GM23338 (cell line): ENCODE data around the gene RIMS1. TPM values are rescaled to one million over a fixed set of nuclear protein-coding genes. Genes with fewer than 3 reads are reported as not detected.

ENCODE experiments used
- ATAC-seq: fragments of 200-7000 bp; cut with Tn5 transposase; 3 replicates; pipeline ENCODE4 v1.9.1; 2020
- DNase-seq: peaks from one replicate; pipeline ENCODE4 v3.0.0-alpha.2; 2015; ENCODE audit warnings: low spot score
- H2AFZ ChIP-seq: fragments of 200-600 bp; sonication (generic); 2 replicates; pipeline ENCODE4 v1.8.0; 2016; ENCODE audit warnings: antibody characterized with exemption, mild to moderate bottlenecking, moderate library complexity
- H3F3A ChIP-seq: fragments of 200-600 bp; sonication (generic); replicated peaks from 2 replicates; pipeline ENCODE4 v1.8.0; 2017; ENCODE audit warnings: antibody characterized with exemption, mixed run types, low read depth
- H3K27ac ChIP-seq: fragments of 200-600 bp; sonication (generic); 2 replicates; pipeline ENCODE4 v1.6.1; 2016; ENCODE audit warnings: low read depth
- H3K27me3 ChIP-seq: fragments of 200-600 bp; sonication (generic); 2 replicates; pipeline ENCODE4 v1.8.0; 2016; ENCODE audit warnings: mild to moderate bottlenecking, mixed run types, moderate library complexity; ENCODE audit not compliant: insufficient read depth
- H3K36me3 ChIP-seq: fragments of 200-600 bp; sonication (generic); 2 replicates; pipeline ENCODE4 v1.8.0; 2016; ENCODE audit warnings: mild to moderate bottlenecking; ENCODE audit not compliant: insufficient read depth
- H3K4me1 ChIP-seq: fragments of 200-600 bp; sonication (generic); 2 replicates; pipeline ENCODE4 v1.8.0; 2016; ENCODE audit warnings: mild to moderate bottlenecking, moderate library complexity; ENCODE audit not compliant: insufficient read depth
- H3K4me2 ChIP-seq: fragments of 200-600 bp; sonication (generic); 2 replicates; pipeline ENCODE4 v1.7.1; 2017; ENCODE audit warnings: mixed run types
- H3K4me3 ChIP-seq: fragments of 200-600 bp; sonication (generic); 2 replicates; pipeline ENCODE4 v1.6.1; 2016; ENCODE audit warnings: mixed run types
- H3K79me2 ChIP-seq: fragments of 200-600 bp; sonication (generic); replicated peaks from 2 replicates; pipeline ENCODE4 v1.8.0; 2017; ENCODE audit warnings: mild to moderate bottlenecking; ENCODE audit not compliant: insufficient read depth
- H3K9me2 ChIP-seq: fragments of 200-600 bp; sonication (generic); 2 replicates; pipeline ENCODE4 v1.8.0; 2017; ENCODE audit not compliant: insufficient read depth
- H4K20me1 ChIP-seq: fragments of 200-600 bp; sonication (generic); replicated peaks from 2 replicates; pipeline ENCODE4 v1.8.0; 2017; ENCODE audit warnings: mild to moderate bottlenecking; ENCODE audit not compliant: insufficient read depth
- H3K27ac Mint-ChIP-seq: 2 replicates; pipeline ENCODE4 v1.8.0; 2020; ENCODE audit warnings: inconsistent platforms, mild to moderate bottlenecking, moderate library complexity, mixed read lengths
- H3K27me3 Mint-ChIP-seq: 3 replicates; pipeline ENCODE4 v1.8.0; 2022; ENCODE audit warnings: low read depth, mild to moderate bottlenecking, moderate library complexity, mixed read lengths, inconsistent platforms; ENCODE audit not compliant: insufficient read depth, poor library complexity
- H3K36me3 Mint-ChIP-seq: 3 replicates; pipeline ENCODE4 v1.8.0; 2021; ENCODE audit warnings: low read depth, mild to moderate bottlenecking, inconsistent platforms, moderate library complexity, mixed read lengths
- H3K4me1 Mint-ChIP-seq: 3 replicates; pipeline ENCODE4 v1.8.0; 2020; ENCODE audit warnings: mild to moderate bottlenecking, inconsistent platforms, mixed read lengths
- H3K4me3 Mint-ChIP-seq: 3 replicates; pipeline ENCODE4 v1.8.0; 2021; ENCODE audit warnings: moderate library complexity, mild to moderate bottlenecking, inconsistent platforms, mixed read lengths
- H3K9me3 Mint-ChIP-seq: 3 replicates; pipeline ENCODE4 v1.8.0; 2020; ENCODE audit warnings: moderate library complexity, mild to moderate bottlenecking, inconsistent platforms, mixed read lengths
- CREB1 ChIP-seq: fragments of 250-450 bp; sonication (Bioruptor Pico); IDR thresholded peaks from 2 replicates; pipeline ENCODE4 v1.5.0; 2020; ENCODE audit warnings: low read depth, mild to moderate bottlenecking, moderate library complexity
- CTCF ChIP-seq, 2 experiments: fragments of 200-600 bp in 1 of 2; sonication (generic) in 1 of 2; conservative IDR thresholded peaks; 2 replicates each; pipeline versions ENCODE4 v1.5.1 to v1.6.1; 2016 to 2017; ENCODE audit warnings: antibody characterized with exemption in 2 of 2, low read depth in 2 of 2, mild to moderate bottlenecking in 2 of 2, moderate library complexity in 1 of 2
- ETS1 ChIP-seq: IDR thresholded peaks from 2 replicates; pipeline ENCODE4 v1.6.1; 2016; ENCODE audit warnings: antibody characterized with exemption
- EZH2 ChIP-seq: fragments of 200-600 bp; sonication (generic); IDR thresholded peaks from one replicate; pipeline ENCODE4 v1.8.0; 2017; ENCODE audit warnings: antibody characterized with exemption, mild to moderate bottlenecking, low read depth; ENCODE audit not compliant: unreplicated experiment
- EZH2phosphoT487 ChIP-seq: fragments of 200-600 bp; sonication (generic); IDR thresholded peaks from one replicate; pipeline ENCODE4 v1.8.1; 2018; ENCODE audit warnings: antibody characterized with exemption; ENCODE audit not compliant: unreplicated experiment
- JUNB ChIP-seq: IDR thresholded peaks from one replicate; pipeline ENCODE4 v1.6.1; 2016; ENCODE audit warnings: antibody characterized with exemption; ENCODE audit not compliant: unreplicated experiment
- NANOG ChIP-seq: IDR thresholded peaks from 2 replicates; pipeline ENCODE4 v1.6.1; 2016; ENCODE audit warnings: antibody characterized with exemption, borderline replicate concordance
- POLR2AphosphoS5 ChIP-seq: IDR thresholded peaks from 2 replicates; pipeline ENCODE4 v1.6.1; 2016; ENCODE audit warnings: antibody characterized with exemption, low read depth
- REST ChIP-seq: IDR thresholded peaks from one replicate; pipeline ENCODE4 v1.6.1; 2018; ENCODE audit warnings: antibody characterized with exemption; ENCODE audit not compliant: unreplicated experiment
- STAT1 ChIP-seq: IDR thresholded peaks from one replicate; pipeline ENCODE4 v1.6.1; 2016; ENCODE audit warnings: antibody characterized with exemption; ENCODE audit not compliant: unreplicated experiment
- ZNF114 ChIP-seq: fragments of 250-450 bp; sonication (Bioruptor Pico); IDR thresholded peaks from 2 replicates; pipeline ENCODE4 v1.5.0; 2020; ENCODE audit warnings: mild to moderate bottlenecking, moderate library complexity
- ZNF331 ChIP-seq: fragments of 250-450 bp; sonication (Bioruptor Pico); IDR thresholded peaks from 2 replicates; pipeline ENCODE4 v1.5.0; 2020; ENCODE audit warnings: low read depth, mild to moderate bottlenecking, moderate library complexity
- ZNF462 ChIP-seq: fragments of 250-450 bp; sonication (Bioruptor Pico); IDR thresholded peaks from 2 replicates; pipeline ENCODE4 v1.5.0; 2020; ENCODE audit warnings: mild to moderate bottlenecking, moderate library complexity
- polyA plus RNA-seq: library from polyadenylated mRNA; unstranded; fragments of >200 nt; fragmentation: Nextera tagmentation; extraction: Ambion mirVana; gene quantifications from 2 replicates; pipeline ENCODE4 v1.2.1, GENCODE V29; 2016
- total RNA-seq: library from RNA; depleted of rRNA; stranded (reverse); fragments of >200 nt; shearing (Covaris generic); gene quantifications from 2 replicates; pipeline ENCODE4 v1.2.3, GENCODE V29; 2014

The RIMS1 gene
- total and polyA plus RNA-seq, 2 experiments from 2014 or later = 0.89 to 4.0 TPM

- H3F3A ChIP-seq = no peaks in the 10 kb centered on the region
- Mint-ChIP-seq H3K27ac (peak overlapping the region; percentile 48; the same call in 1 of the 2 replicates), H3K36me3 (no peaks in the 10 kb centered on the region), H3K27me3 (no peaks in the 10 kb centered on the region), H3K9me3 (no peaks in the 10 kb centered on the region), H3K4me1 (peaks cover 4% of the 10 kb centered on the region; the same call in 2 of the 3 replicates), H3K4me3 (no peak overlapping the region)
- no peak for DNase-seq
- H3K27me3 ChIP-seq = no peaks in the 10 kb centered on the region
- no peaks in the 10 kb centered on the region for H3K4me1 ChIP-seq
- TF ChIP-seq ZNF331 (CRISPR knock-in tag) (no peak), NANOG (no peak), JUNB (no peak), CREB1 (CRISPR knock-in tag) (no peak), EZH2phosphoT487 (no peak), POLR2AphosphoS5 (no peak), EZH2 (no peak), ZNF462 (CRISPR knock-in tag) (no peak), ETS1 (no peak), REST (no peak), CTCF (conservative IDR thresholded peaks at IDR 0.05; ENCODE audit: low read depth in 2 of 2) (no peak), ZNF114 (CRISPR knock-in tag) (no peak), STAT1 (no peak)
- no peaks in the 10 kb centered on the region for H3K9me2 ChIP-seq
- no peak for ATAC-seq
- no peak overlapping the region for H3K27ac ChIP-seq
- H4K20me1 ChIP-seq = no peaks in the 10 kb centered on the region
- no peak overlapping the region for H3K4me2 ChIP-seq
- H3K79me2 ChIP-seq = no peaks in the 10 kb centered on the region
- no peaks in the 10 kb centered on the region for H3K36me3 ChIP-seq
- H3K4me3 ChIP-seq = no peak overlapping the region
- no peak overlapping the region for H2AFZ ChIP-seq
These were observed 435.4 kb downstream of the RIMS1 start for GRCh38 chr6:72321788-72322187.
